OCI-LY3 (cell line): ENCODE measurements around the gene METTL24.

ENCODE experiments used
- H2AFZ ChIP-seq: fragments of 200-600, 300-600 bp; shearing (Covaris generic); 2 replicates; pipeline ENCODE4 v1.6.0; 2014; ENCODE audit warnings: antibody characterized with exemption, low read depth, low read length
- H3K27ac ChIP-seq: fragments of 200-600, 300-600 bp; sonication (generic); 2 replicates; pipeline ENCODE4 v1.5.1; 2014; ENCODE audit warnings: mild to moderate bottlenecking, low read length, moderate library complexity, mixed read lengths
- H3K27me3 ChIP-seq: fragments of 200-600, 300-600 bp; sonication (generic); 2 replicates; pipeline ENCODE4 v1.6.1; 2014; ENCODE audit warnings: low read depth, low read length, mixed read lengths
- H3K36me3 ChIP-seq: fragments of 200-600, 300-600 bp; sonication (generic); replicated peaks from 2 replicates; pipeline ENCODE3; 2014; ENCODE audit warnings: low read depth, low read length, mixed read lengths
- H3K4me1 ChIP-seq: fragments of 300-600, 200-600 bp; sonication (generic); 2 replicates; pipeline ENCODE4 v1.6.1; 2014; ENCODE audit warnings: low read length, mixed read lengths
- H3K4me2 ChIP-seq: fragments of 200-600, 300-600 bp; sonication (generic); 2 replicates; pipeline ENCODE4 v1.6.1; 2014; ENCODE audit warnings: low read length, mixed read lengths
- H3K4me3 ChIP-seq: fragments of 300-600, 200-600 bp; sonication (generic); 2 replicates; pipeline ENCODE4 v1.5.1; 2014; ENCODE audit warnings: antibody characterized with exemption, mild to moderate bottlenecking, low read length, moderate library complexity
- H3K79me2 ChIP-seq: fragments of 300-600, 200-600 bp; shearing (Covaris generic); 2 replicates; pipeline ENCODE4 v1.6.1; 2014; ENCODE audit warnings: mild to moderate bottlenecking, low read length, mixed read lengths
- H3K9ac ChIP-seq: fragments of 300-600, 200-600 bp; shearing (Covaris generic); 2 replicates; pipeline ENCODE4 v1.6.0; 2014; ENCODE audit warnings: mild to moderate bottlenecking, low read length, moderate library complexity
- H3K9me3 ChIP-seq: fragments of 200-600, 300-600 bp; shearing (Covaris generic); 2 replicates; pipeline ENCODE4 v1.6.1; 2014; ENCODE audit warnings: low read length, mixed read lengths; ENCODE audit not compliant: insufficient read depth
- H4K20me1 ChIP-seq: fragments of 200-600, 300-600 bp; sonication (generic); 2 replicates; pipeline ENCODE4 v1.6.1; 2016; ENCODE audit warnings: low read length, mixed read lengths; ENCODE audit not compliant: insufficient read depth
- CTCF ChIP-seq: fragments of 200-600, 300-600 bp; sonication (generic); IDR thresholded peaks from 2 replicates; pipeline ENCODE4 v1.5.1; 2014; ENCODE audit warnings: antibody characterized with exemption, low read length, low read depth
- EZH2phosphoT487 ChIP-seq: fragments of 200-600 bp; shearing (Covaris generic); IDR thresholded peaks from 2 replicates; pipeline ENCODE4 v1.6.1; 2018; ENCODE audit warnings: antibody characterized with exemption, mixed run types, low read depth

Gene METTL24

GRCh38 chr6:110226261-110226660 is 131.9 kb downstream of the METTL24 start:
- Histone ChIP-seq H3K27me3 (no peaks in the 10 kb centered on the region), H3K27ac (no peak overlapping the region), H3K9ac (no peak overlapping the region), H3K79me2 (no peaks in the 10 kb centered on the region), H2AFZ (no peak overlapping the region), H3K4me3 (no peak overlapping the region), H3K4me1 (no peaks in the 10 kb centered on the region), H4K20me1 (no peaks in the 10 kb centered on the region), H3K9me3 (no peaks in the 10 kb centered on the region), H3K36me3 (peaks cover 5% of the 10 kb centered on the region), H3K4me2 (no peak overlapping the region)
- TF ChIP-seq CTCF, result no peak
- no peak for TF ChIP-seq EZH2phosphoT487

- TF ChIP-seq CTCF, result no peak
- Histone ChIP-seq H3K4me2 (no peak overlapping the region), H3K4me1 (no peaks in the 10 kb centered on the region), H3K9me3 (no peaks in the 10 kb centered on the region), H3K4me3 (no peak overlapping the region), H3K36me3 (peaks cover 6% of the 10 kb centered on the region), H3K27me3 (no peaks in the 10 kb centered on the region), H2AFZ (no peak overlapping the region), H4K20me1 (no peaks in the 10 kb centered on the region), H3K9ac (no peak overlapping the region), H3K27ac (no peak overlapping the region), H3K79me2 (no peaks in the 10 kb centered on the region)
Measured at GRCh38 chr6:110221738-110222137, 136.4 kb downstream of the METTL24 start.

GRCh38 chr6:110217266-110217665 is 140.9 kb downstream of the METTL24 start:
- H3K9ac ChIP-seq, result no peak overlapping the region
- peaks cover 4% of the 10 kb centered on the region; the same call in 1 of the 2 replicates for H3K4me1 ChIP-seq
- H3K79me2 ChIP-seq, result no peaks in the 10 kb centered on the region
- no peak overlapping the region for H3K4me2 ChIP-seq
- TF ChIP-seq CTCF (no peak), EZH2phosphoT487 (no peak)
- H3K27ac ChIP-seq, result no peak overlapping the region
- no peaks in the 10 kb centered on the region for H3K9me3 ChIP-seq
- H2AFZ ChIP-seq, result no peak overlapping the region
- H3K27me3 ChIP-seq, result no peaks in the 10 kb centered on the region
- H3K36me3 ChIP-seq, result peaks cover 9% of the 10 kb centered on the region
- no peaks in the 10 kb centered on the region for H4K20me1 ChIP-seq
- no peak overlapping the region for H3K4me3 ChIP-seq

- peaks cover 13% of the 10 kb centered on the region for H3K36me3 ChIP-seq
- peaks cover 4% of the 10 kb centered on the region; the same call in 1 of the 2 replicates for H3K4me1 ChIP-seq
- H3K9me3 ChIP-seq, result no peaks in the 10 kb centered on the region
- no peak overlapping the region for H2AFZ ChIP-seq
- no peaks in the 10 kb centered on the region for H4K20me1 ChIP-seq
- H3K4me3 ChIP-seq, result no peak overlapping the region
- H3K27me3 ChIP-seq, result no peaks in the 10 kb centered on the region
- no peak overlapping the region for H3K27ac ChIP-seq
- no peak overlapping the region for H3K9ac ChIP-seq
- H3K4me2 ChIP-seq, result no peak overlapping the region
- no peaks in the 10 kb centered on the region for H3K79me2 ChIP-seq
- no peak for TF ChIP-seq CTCF
- no peak for TF ChIP-seq EZH2phosphoT487
Measured at GRCh38 chr6:110216140-110216539, 142.0 kb downstream of the METTL24 start.
